Neutrophil (primary cell): Measurements from ENCODE around the gene C1orf210.

ENCODE experiments used
- H3K27ac ChIP-seq: fragments of 200-600 bp; sonication (generic); 2 replicates; pipeline ENCODE4 v1.5.1; 2016; ENCODE audit warnings: mild to moderate bottlenecking, moderate library complexity
- H3K27me3 ChIP-seq: fragments of 200-600 bp; sonication (generic); 2 replicates; pipeline ENCODE4 v1.6.0; 2016; ENCODE audit warnings: mild to moderate bottlenecking
- H3K36me3 ChIP-seq: fragments of 200-600 bp; sonication (generic); 2 replicates; pipeline ENCODE4 v1.5.1; 2017
- H3K4me1 ChIP-seq, 2 experiments: fragments of 200-600 bp in 1 of 2; sonication (generic) in 1 of 2; 1 replicate in 1 of 2; 2 replicates in 1 of 2; pipeline versions ENCODE4 v1.5.1 to v1.6.1; 2013 to 2016; ENCODE audit warnings: low read depth in 1 of 2, low read length in 1 of 2, mild to moderate bottlenecking in 1 of 2, moderate library complexity in 1 of 2; ENCODE audit not compliant: control insufficient read depth in 1 of 2, insufficient read depth in 1 of 2
- H3K4me3 ChIP-seq, 2 experiments: fragments of 200-600 bp in 1 of 2; sonication (generic) in 1 of 2; 1 replicate in 1 of 2; 2 replicates in 1 of 2; pipeline ENCODE4 v1.5.1; 2013 to 2016; ENCODE audit warnings: low read depth in 1 of 2, low read length in 1 of 2, mild to moderate bottlenecking in 1 of 2, moderate library complexity in 1 of 2
- H3K9me3 ChIP-seq: fragments of 200-600 bp; sonication (generic); 2 replicates; pipeline ENCODE4 v1.5.1; 2016
- CTCF ChIP-seq: fragments of 200-600 bp; sonication (generic); IDR thresholded peaks from 2 replicates; pipeline ENCODE4 v1.5.1; 2016; ENCODE audit warnings: antibody characterized with exemption

C1orf210 gene

GRCh38 chr1:43294761-43295160, 9.4 kb upstream of the C1orf210 start:
- no peaks in the 10 kb centered on the region for H3K27me3 ChIP-seq
- H3K9me3 ChIP-seq = no peaks in the 10 kb centered on the region
- H3K36me3 ChIP-seq = no peaks in the 10 kb centered on the region
- H3K4me3 ChIP-seq = no peak overlapping the region
- H3K4me1 ChIP-seq = no peaks in the 10 kb centered on the region
- H3K27ac ChIP-seq = no peak overlapping the region
- no peak for TF ChIP-seq CTCF

- Histone ChIP-seq H3K27ac (no peak overlapping the region), H3K4me1 (no peaks in the 10 kb centered on the region), H3K36me3 (no peaks in the 10 kb centered on the region), H3K27me3 (no peaks in the 10 kb centered on the region), H3K4me3 (no peak overlapping the region), H3K9me3 (no peaks in the 10 kb centered on the region)
- TF ChIP-seq CTCF = no peak
These were observed 8.7 kb upstream of the C1orf210 start for GRCh38 chr1:43293896-43294760.

- H3K4me3 ChIP-seq = no peak overlapping the region
- H3K27ac ChIP-seq = no peak overlapping the region
- no peaks in the 10 kb centered on the region for H3K27me3 ChIP-seq
- no peaks in the 10 kb centered on the region for H3K9me3 ChIP-seq
- no peaks in the 10 kb centered on the region for H3K36me3 ChIP-seq
- H3K4me1 ChIP-seq = no peaks in the 10 kb centered on the region
- no peak for TF ChIP-seq CTCF
These were observed 7.8 kb upstream of the C1orf210 start for GRCh38 chr1:43293176-43293575.

- Histone ChIP-seq H3K4me3 (no peak overlapping the region), H3K4me1 (no peaks in the 10 kb centered on the region), H3K9me3 (no peaks in the 10 kb centered on the region), H3K27ac (no peak overlapping the region), H3K27me3 (no peaks in the 10 kb centered on the region), H3K36me3 (no peaks in the 10 kb centered on the region)
- no peak for TF ChIP-seq CTCF
These were observed 7.3 kb upstream of the C1orf210 start for GRCh38 chr1:43292679-43293078.

- Histone ChIP-seq H3K27me3 (no peaks in the 10 kb centered on the region), H3K36me3 (no peaks in the 10 kb centered on the region), H3K4me1 (no peaks in the 10 kb centered on the region), H3K9me3 (no peaks in the 10 kb centered on the region), H3K27ac (no peak overlapping the region), H3K4me3 (no peak overlapping the region)
- no peak for TF ChIP-seq CTCF
These were observed 6.8 kb upstream of the C1orf210 start for GRCh38 chr1:43292216-43292615.
